ENCODE measurements around the gene SLC25A3. TPM values are rescaled to one million over a fixed set of nuclear protein-coding genes. Genes with fewer than 3 reads are reported as not detected.
"Not testable (repeated sequence)": the region's sequence is repeated elsewhere in the genome, so short reads cannot be mapped to it uniquely, and the experiment has no call there.

The SLC25A3 gene
- total RNA-seq, 4 donors from 2014 or later, result 224 to 690 (median 542) TPM

GRCh38 chr12:98551787-98552186, 41.7 kb upstream of the SLC25A3 start:
- 95 to 97% methylated on average over 3 of the region's 3 CpGs for WGBS, 2 donors (ENCODE audit: low coverage in 1 of 2)
- in situ Hi-C loops (cut with MboI; ENCODE audit: low pct_ligation_motif_present in 1 of 4, low pct_unique_long_range_greater_than_20kb in 1 of 4, low sequenced_read_pairs in 3 of 4) (loop anchor here in 2 of 4 donors (25.0 kb wide), 2 partner anchors 111 to 436 kb away; no protein-coding TSS in a partner anchor), intact Hi-C loops (cut with DNase I; ENCODE audit: low total_unique reads) (no loop called here)
- Histone ChIP-seq H3K4me1 (no peaks in the 10 kb centered on the region), H3K27ac (no peak overlapping the region), H3K9me3 (no peaks in the 10 kb centered on the region), H3K27me3 (no peaks in the 10 kb centered on the region), H3K36me3 (peaks cover 0 to 13% (median 5%) of the 10 kb centered on the region in 4 donors), H3K4me3 (no peak overlapping the region)
- no peak for DNase-seq
- TF ChIP-seq POLR2AphosphoS5 (IDR thresholded peaks at IDR 0.05) (no peak), CTCF (IDR thresholded peaks at IDR 0.05) (no peak), POLR2A (IDR thresholded peaks at IDR 0.05) (no peak), EP300 (IDR thresholded peaks at IDR 0.05; ENCODE audit: low read depth) (no peak)

- H3K9me3 ChIP-seq; DNase-seq; H3K27ac ChIP-seq; H3K36me3 ChIP-seq; intact Hi-C loops (cut with DNase I; ENCODE audit: low total_unique reads); H3K4me1 ChIP-seq; H3K4me3 ChIP-seq; H3K27me3 ChIP-seq: not testable (repeated sequence)
- WGBS, 2 donors (ENCODE audit: low coverage in 1 of 2), result 79 to 88% methylated on average over 4 of the region's 4 CpGs
- in situ Hi-C loops (cut with MboI; ENCODE audit: low pct_ligation_motif_present in 1 of 4, low pct_unique_long_range_greater_than_20kb in 1 of 4, low sequenced_read_pairs in 3 of 4), result loop anchor here in 2 of 4 donors (25.0 kb wide), 2 partner anchors 104 to 429 kb away; no protein-coding TSS in a partner anchor
Observed at GRCh38 chr12:98558097-98558496, 35.4 kb upstream of the SLC25A3 start.

DNA sequence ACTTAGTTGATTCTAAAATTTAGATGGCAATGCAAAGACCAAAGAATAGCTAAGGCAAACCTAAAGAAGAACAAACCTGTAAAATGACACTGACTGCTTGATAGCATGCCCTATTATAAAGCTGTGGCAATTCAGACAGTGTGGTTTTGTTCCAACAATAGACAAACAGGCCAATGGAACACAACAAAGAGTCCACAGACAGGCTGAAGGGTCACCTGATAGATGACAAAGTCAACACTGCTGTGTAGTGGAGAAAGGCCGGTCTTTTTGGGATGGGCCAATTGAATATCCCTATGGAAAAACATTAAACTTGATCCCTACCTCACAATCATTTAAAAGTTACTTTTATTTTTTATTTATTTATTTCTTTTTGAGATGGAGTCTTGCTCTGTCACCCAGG, 33.8 kb upstream of the SLC25A3 start:
- Histone ChIP-seq H3K4me3 (no peak overlapping the region), H3K27me3 (no peaks in the 10 kb centered on the region), H3K27ac (no peak overlapping the region), H3K9me3 (no peaks in the 10 kb centered on the region), H3K36me3 (no peaks in the 10 kb centered on the region), H3K4me1 (no peaks in the 10 kb centered on the region)
- DNase-seq, result no peak
- intact Hi-C loops (cut with DNase I; ENCODE audit: low total_unique reads) (no loop called here), in situ Hi-C loops (cut with MboI; ENCODE audit: low pct_ligation_motif_present in 1 of 4, low pct_unique_long_range_greater_than_20kb in 1 of 4, low sequenced_read_pairs in 3 of 4) (loop anchor here in 3 of 4 donors (10.0 to 25.0 kb wide), 3 partner anchors 95 to 428 kb away; no protein-coding TSS in a partner anchor)
- WGBS, 2 donors (ENCODE audit: low coverage in 1 of 2), result 33 to 44% methylated on average over 1 of the region's 1 CpG
- no peak for TF ChIP-seq CTCF (IDR thresholded peaks at IDR 0.05)
- no peak for TF ChIP-seq POLR2A (IDR thresholded peaks at IDR 0.05)
- no peak for TF ChIP-seq POLR2AphosphoS5 (IDR thresholded peaks at IDR 0.05)
- TF ChIP-seq EP300 (IDR thresholded peaks at IDR 0.05; ENCODE audit: low read depth), result no peak

GRCh38 chr12:98561846-98562245, 31.6 kb upstream of the SLC25A3 start:
- no peak overlapping the region for H3K27ac ChIP-seq
- no peak overlapping the region for H3K4me3 ChIP-seq
- 92 to 100% methylated on average over 2 to 3 of the region's 3 CpGs for WGBS, 2 donors (ENCODE audit: low coverage in 1 of 2)
- no peaks in the 10 kb centered on the region for H3K27me3 ChIP-seq
- TF ChIP-seq CTCF (IDR thresholded peaks at IDR 0.05) (no peak), EP300 (IDR thresholded peaks at IDR 0.05; ENCODE audit: low read depth) (no peak), POLR2A (IDR thresholded peaks at IDR 0.05) (no peak), POLR2AphosphoS5 (IDR thresholded peaks at IDR 0.05) (no peak)
- no peak for DNase-seq
- no peaks in the 10 kb centered on the region for H3K36me3 ChIP-seq
- H3K9me3 ChIP-seq, result no peaks in the 10 kb centered on the region
- H3K4me1 ChIP-seq, result no peaks in the 10 kb centered on the region
- intact Hi-C loops (cut with DNase I; ENCODE audit: low total_unique reads) (no loop called here), in situ Hi-C loops (cut with MboI; ENCODE audit: low pct_ligation_motif_present in 1 of 4, low pct_unique_long_range_greater_than_20kb in 1 of 4, low sequenced_read_pairs in 3 of 4) (loop anchor here in 3 of 4 donors (10.0 to 25.0 kb wide), 3 partner anchors 93 to 425 kb away; no protein-coding TSS in a partner anchor)

DNA sequence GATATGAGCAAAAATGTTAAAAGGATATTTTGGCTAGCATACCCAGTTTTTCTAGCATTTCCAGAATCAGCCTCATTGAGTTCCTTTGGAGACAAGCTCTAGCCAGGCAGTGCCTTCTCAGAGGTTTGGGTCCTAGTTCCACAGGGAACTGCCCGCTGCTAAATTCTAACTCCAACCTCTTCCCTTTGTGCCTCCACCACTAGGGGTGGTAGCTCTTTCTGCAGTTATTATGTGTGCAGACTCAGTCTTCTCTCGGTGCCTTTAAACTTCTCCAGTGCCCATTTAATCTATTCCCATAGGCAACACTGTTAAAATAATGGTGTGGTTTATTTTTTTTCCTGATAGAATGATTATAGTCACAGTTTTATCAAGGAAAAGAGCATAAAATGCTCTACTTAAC, 21.5 kb upstream of the SLC25A3 start:
- in situ Hi-C loops (cut with MboI; ENCODE audit: low pct_ligation_motif_present in 1 of 4, low pct_unique_long_range_greater_than_20kb in 1 of 4, low sequenced_read_pairs in 3 of 4) (loop anchor here in 2 of 4 donors (25.0 kb wide), 2 partner anchors 90 to 415 kb away; no protein-coding TSS in a partner anchor), intact Hi-C loops (cut with DNase I; ENCODE audit: low total_unique reads) (no loop called here)
- Histone ChIP-seq H3K4me3 (no peak overlapping the region), H3K4me1 (peaks cover 0 to 21% (median 3%) of the 10 kb centered on the region in 4 donors), H3K27me3 (no peaks in the 10 kb centered on the region), H3K9me3 (no peaks in the 10 kb centered on the region), H3K36me3 (no peaks in the 10 kb centered on the region), H3K27ac (no peak overlapping the region)
- no peak for DNase-seq
- TF ChIP-seq CTCF (IDR thresholded peaks at IDR 0.05), result peak in 2 of 5 experiments; percentile 22 to 23
- no peak for TF ChIP-seq POLR2A (IDR thresholded peaks at IDR 0.05)
- 55 to 91% methylated on average over 2 of the region's 2 CpGs for WGBS, 2 donors (ENCODE audit: low coverage in 1 of 2)
